NK-92 (cell line): ENCODE measurements around the gene PSMA4.
A peak's percentile ranks its signal among the peaks of the same experiment; 100 is the strongest.
"Not testable (repeated sequence)": the region's sequence is repeated elsewhere in the genome, so short reads cannot be mapped to it uniquely, and the experiment has no call there.

Experiments used
- DNase-seq: peaks from one replicate; lab custom pipeline; 2025; ENCODE audit not compliant: unreplicated experiment; lab: John Stamatoyannopoulos, UW

Gene PSMA4

GRCh38 chr15:78540141-78540870 lies at the start of gene PSMA4:
PSMA4 (plus strand) TSS chr15:78540444; CDS start chr15:78541928, 1,484 bp downstream.
- peak; percentile 82 for DNase-seq

DNA sequence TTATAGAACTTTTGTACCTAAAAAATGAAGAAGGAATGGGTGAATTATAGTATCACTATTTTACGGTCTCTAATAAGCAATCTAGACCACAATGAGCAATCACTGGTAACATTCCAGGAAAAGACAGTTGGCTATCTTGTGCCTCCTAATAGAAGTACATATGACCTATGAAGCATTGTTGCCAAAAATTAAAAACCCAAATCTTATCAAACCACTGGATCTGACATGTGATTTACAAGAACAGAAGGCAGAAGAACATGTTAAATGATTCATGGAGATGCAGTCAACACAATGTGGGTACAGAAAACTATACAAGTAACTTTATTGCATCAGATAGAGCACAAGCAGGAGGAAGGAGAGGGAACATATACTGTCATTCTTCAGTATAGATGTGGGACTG lies 47.4 kb upstream of the PSMA4 start:
- no peak for DNase-seq

GRCh38 chr15:78501857-78502256 lies 38.4 kb upstream of the PSMA4 start:
- no peak for DNase-seq

DNA sequence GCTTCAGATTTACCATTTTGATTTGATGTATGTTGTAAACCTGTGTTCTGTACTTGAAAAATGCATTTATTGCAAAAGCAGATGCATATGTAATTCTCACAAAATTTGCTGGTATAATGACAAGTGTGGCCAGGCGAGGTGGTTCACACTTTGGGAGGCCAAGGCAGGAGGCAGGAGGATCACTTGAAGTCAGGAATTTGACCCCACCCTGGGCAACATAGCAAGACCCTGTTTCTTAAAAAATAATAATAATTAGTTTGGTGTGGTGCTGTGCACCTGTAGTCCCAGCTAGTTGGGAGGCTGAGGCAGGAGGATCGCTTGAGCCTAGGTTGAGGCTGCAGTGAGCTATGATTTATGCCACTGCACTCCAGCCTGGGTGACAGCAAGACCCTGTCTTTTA lies 37.6 kb upstream of the PSMA4 start:
- DNase-seq, result no peak

DNA sequence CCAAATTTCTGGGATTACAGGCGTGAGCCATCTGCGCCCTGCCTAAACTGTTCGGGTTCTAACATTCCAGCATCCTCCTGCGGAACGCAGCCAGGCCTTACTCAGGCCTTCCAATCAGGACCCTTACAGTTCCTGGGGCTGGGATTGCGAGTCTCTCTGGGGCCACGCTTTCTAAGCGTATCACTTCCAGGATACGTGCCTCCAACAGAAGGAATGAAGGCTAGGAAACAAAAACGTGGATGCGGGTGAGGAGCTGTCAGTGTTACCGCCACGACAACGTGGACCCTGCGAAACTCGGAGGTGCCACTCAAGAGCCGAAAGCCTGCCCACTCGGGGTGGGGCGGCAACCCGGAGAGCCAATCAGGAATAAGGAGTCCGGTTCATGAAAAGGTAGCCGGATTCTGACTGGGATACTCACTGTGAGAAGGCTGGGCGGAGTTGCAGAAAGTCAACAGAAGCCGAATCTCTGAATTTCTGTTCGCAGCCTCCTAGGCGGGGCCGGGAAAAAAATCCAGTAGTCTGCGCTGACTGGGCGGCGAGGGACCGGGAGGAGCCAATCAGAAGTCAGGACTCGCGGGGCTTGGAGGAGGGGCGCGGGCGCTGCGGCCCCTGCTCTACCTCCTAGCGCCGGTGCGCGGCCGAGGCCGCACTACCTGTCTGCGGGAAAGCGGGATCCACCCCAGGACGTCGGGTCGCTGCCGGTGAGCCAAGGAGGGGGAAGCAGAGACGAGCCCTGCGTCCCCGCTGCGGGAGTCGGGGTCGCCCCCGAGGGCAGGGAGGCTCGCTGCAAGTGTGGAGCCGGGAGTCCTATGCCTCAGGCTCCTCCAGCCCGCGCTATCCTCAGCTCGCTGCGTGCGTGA lies 33.0 kb upstream of the PSMA4 start, which contains the start of gene HYKK:
Gene HYKK (plus strand): TSS at position 607 of the 860 bp plus-strand sequence. CDS start 5,512 bp downstream, outside the sequence.
- no peak for DNase-seq

GRCh38 chr15:78507831-78508160 lies 32.4 kb upstream of the PSMA4 start:
- DNase-seq, result no peak

DNA sequence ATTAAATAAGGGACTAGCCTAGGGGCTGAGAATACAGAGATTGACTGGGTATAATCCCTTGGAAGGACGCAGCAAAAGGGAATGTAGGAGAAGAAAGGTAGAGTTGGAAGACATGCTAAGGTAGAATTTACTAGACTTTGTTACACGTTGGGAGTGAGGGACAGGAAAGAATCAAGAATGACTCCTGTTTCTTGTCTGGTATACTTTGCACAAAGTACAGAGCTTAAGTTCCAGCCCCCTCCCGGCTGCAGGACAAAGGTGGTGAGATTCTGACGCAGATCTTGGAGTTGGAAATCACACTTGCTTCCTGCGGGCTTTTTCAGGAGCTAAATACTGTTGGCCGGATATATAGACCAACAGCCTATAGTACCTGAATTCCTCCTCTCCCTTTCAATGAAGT lies 32.0 kb upstream of the PSMA4 start:
- DNase-seq, result no peak

GRCh38 chr15:78509726-78510312 lies 30.4 kb upstream of the PSMA4 start:
- no peak for DNase-seq

- DNase-seq, result not testable (repeated sequence)
Measured at GRCh38 chr15:78520035-78520434, 20.2 kb upstream of the PSMA4 start.

- no peak for DNase-seq
Measured at GRCh38 chr15:78524230-78524629, 16.0 kb upstream of the PSMA4 start.

DNA sequence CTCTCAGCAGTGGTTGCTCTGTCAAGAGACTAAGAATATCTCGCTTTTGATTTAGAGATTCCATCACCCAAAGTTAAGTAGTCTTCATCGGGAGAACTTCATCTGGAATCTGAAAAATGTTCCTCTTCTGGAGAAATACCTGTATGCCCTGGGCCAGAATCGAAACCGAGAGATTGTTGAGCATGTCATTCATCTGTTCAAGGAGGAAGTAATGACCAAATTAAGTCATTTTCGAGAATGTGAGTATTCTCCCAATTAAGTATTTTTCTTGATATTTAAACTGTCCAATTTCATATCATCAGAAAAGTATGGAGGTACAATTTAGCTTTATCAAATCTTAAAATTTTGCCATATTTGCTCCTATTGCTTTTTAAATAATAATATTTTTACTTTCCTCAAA lies 12.9 kb upstream of the PSMA4 start:
- no peak for DNase-seq

- DNase-seq, result no peak
Measured at GRCh38 chr15:78533331-78533730, 6.9 kb upstream of the PSMA4 start.

DNA sequence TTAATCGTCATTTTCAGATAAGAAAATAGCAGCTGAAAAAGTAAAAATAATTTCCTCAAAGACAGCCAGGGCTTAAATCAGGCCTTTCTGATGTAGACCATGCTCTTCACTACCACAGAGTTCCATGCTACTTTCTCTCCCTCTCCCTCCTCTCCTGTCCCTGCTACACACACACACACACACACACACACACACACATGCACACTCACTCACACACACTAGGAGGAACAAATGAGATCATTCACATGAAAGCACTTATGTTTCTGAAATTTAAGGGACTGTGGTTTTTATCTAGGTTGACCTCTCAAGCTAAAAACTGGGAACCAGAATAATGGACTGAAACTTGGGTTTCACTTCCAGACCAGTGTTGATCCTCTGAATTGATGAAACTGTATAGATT lies 4.1 kb upstream of the PSMA4 start:
- no peak for DNase-seq

DNA sequence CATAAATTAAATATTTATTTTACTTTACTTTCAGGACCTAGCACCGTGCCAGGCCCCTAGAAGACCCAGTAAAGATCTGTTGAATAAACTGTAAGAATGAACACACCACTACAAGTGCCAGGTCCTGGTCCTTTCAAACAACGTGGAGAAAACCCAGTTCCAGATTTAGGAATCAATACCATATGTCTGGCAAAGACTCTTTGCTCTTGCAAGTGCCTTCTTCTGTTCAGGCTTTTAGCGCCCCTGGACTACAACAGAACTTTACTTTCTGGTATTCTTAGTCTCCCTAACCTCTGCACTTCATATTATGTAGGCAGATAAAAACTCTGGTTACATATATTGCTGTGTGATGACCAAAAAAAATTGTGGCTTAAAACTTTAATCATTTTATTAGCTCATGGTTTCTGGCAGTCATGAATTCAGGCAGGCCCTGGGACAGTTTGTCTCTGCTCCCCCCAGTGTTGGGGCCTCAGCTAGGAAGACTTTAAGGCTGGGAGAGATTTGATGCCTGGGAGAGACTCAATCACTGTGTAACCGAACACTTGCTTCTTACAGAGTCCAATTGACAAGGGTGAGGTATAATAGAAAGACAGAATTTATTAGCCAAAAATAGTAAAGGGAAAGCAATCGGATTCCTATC lies 2.9 kb upstream of the PSMA4 start:
- no peak for DNase-seq

DNA sequence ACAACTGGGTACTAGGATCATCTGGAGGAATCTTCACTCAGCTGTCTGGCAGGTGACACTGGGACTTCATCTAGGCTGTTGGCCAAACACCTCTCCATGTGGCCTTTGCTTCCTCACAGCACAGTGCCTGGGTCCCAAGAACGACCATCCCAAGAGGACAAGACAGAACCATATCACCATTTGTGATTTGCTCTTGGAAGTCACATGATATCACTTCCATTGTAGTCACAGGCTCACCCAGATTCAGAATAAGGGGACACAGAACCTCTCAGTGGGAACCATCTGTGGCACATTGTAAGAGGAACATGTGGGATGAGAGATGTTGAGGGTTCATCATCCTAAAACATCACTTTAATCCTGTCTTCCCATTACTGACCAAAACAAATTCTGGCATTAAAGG lies 1.9 kb upstream of the PSMA4 start:
- no peak for DNase-seq

DNA sequence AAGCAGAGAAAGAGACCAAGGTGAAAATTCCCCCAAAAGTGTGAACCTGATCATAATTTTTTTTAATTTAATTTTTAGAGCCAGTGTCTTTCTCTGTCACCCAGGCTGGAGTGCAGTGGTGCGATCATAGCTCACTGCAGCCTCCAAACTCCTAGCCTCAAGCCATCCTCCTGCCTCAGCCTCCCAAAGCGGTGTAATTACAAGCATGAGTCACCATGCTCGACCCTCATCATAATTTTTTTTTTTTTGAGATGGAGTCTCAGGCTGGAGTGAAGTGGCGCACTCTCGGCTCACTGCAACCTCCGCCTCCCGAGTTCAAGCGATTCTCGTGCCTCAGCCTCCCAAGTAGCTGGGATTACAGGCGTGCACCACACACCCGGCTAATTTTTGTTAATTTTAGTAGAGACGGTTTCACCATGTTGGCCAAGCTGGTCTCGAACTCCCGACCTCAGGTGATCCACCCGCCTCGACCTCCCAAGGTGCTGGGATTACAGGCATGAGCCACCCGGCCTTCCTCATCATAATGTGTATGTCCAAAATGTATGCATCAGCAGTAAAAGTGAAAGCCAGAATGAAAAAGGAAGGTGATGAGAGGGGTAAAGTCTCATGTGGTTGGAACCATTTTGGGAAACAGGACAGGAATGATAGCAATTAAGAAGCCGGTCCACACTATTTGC lies 642 bp upstream of the PSMA4 start:
- not testable (repeated sequence) for DNase-seq

- no peak for DNase-seq
Measured at GRCh38 chr15:78540871-78541743, 863 bp downstream of the PSMA4 start.

DNA sequence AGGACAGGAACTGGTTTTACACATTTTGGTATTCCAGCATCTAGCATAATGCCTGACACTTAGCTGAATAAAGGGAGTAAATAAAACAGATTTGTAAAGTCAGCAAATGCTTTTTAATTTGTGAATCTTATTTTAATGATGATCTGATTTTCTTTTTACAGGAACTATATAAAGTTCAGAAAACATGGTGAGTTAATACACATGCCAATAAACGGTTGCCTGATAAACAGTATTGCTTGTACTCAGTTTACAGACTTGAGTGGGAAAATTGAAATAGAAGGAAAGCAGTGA lies 1.4 kb downstream of the PSMA4 start:
- DNase-seq, result no peak

- DNase-seq, result no peak
Measured at GRCh38 chr15:78542647-78543046, 2.4 kb downstream of the PSMA4 start.

GRCh38 chr15:78550194-78550593 lies 9.9 kb downstream of the PSMA4 start:
- DNase-seq, result no peak
